HG03565 (cell line): Measurements from ENCODE around the gene PCP4L1.
A peak's percentile ranks its signal among the peaks of the same experiment; 100 is the strongest.
"Not testable (repeated sequence)": the region's sequence is repeated elsewhere in the genome, so short reads cannot be mapped to it uniquely, and the experiment has no call there.

Experiments used
- ATAC-seq: cut with Tn5 transposase; IDR thresholded peaks from one replicate; pipeline ENCODE4 v1.9.1; 2021; ENCODE audit warnings: mild to moderate bottlenecking, moderate library complexity; ENCODE audit not compliant: unreplicated experiment

PCP4L1 gene

DNA sequence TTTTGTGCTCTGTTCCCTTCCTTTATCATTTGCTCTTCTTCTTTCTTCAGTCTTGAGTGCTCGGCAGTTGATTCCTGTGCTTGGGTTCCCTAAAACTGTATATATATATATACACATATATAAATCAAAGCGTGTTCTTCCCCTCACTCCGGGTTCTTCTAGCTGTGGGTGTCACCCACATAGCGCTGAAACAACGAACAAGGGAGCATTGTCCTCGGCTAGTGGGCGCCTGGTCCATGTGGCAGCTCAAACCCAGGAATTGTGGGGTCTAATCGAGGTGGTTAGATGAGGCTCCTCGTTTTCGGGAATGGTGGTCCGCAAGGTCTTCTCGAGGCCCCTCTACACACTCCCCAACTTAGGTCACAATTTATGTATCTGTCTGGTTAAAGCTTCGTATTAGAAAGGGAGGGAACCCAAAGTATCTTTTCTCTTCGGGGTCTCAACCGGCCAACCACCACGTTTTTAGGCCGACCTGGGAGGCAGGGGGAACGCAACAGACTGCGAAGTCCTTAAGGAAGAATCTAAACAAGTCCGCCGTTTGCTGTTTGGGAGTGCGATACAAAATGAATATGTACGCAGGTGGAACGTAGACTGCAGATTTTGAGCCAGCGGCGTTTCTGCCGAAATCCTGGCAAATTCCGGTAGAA is 55.1 kb downstream of the PCP4L1 start:
- ATAC-seq = no peak

DNA sequence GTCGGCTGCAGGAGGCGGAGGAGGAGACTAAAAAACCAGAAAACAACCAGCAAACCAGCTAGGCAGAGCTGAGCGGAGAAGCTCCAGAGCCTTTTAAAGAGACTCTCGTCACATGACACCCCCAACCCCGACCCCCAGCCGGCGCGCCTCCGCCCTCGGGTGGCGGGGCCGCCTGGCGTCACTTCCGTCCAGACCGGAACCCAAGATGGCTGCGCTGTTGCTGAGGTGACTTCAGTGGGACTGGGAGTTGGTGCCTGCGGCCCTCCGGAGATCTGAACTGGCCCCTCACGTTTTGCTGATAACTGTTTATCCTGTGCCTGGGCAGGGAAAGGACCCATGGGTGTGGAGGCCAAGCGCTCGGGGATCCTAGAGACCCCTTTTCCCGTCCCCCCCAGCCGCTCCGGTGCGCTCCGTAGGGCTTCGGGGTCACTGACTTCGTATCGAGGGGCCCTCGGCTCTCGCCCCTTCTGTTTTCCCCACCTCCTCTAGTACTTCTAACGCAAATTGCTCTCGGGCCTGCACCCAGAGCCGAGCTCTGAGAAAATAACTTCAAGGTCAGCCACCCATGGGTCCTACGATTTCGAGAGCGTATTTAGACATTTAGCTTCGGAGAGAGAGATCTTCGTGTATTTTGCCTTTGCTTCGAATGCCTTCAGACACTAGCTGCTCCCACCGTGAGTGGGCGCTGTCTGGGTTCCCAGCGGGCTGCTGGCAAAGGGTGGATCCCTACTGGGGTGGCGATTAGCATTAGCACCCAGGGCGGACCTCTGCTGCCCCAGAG is 55.8 kb downstream of the PCP4L1 start, which contains the start of gene SDHC:
Gene SDHC (plus strand): TSS at position 181 of the 781 bp plus-strand sequence. CDS start 25 bp downstream, at position 206.
- peak; percentile 95 for ATAC-seq

DNA sequence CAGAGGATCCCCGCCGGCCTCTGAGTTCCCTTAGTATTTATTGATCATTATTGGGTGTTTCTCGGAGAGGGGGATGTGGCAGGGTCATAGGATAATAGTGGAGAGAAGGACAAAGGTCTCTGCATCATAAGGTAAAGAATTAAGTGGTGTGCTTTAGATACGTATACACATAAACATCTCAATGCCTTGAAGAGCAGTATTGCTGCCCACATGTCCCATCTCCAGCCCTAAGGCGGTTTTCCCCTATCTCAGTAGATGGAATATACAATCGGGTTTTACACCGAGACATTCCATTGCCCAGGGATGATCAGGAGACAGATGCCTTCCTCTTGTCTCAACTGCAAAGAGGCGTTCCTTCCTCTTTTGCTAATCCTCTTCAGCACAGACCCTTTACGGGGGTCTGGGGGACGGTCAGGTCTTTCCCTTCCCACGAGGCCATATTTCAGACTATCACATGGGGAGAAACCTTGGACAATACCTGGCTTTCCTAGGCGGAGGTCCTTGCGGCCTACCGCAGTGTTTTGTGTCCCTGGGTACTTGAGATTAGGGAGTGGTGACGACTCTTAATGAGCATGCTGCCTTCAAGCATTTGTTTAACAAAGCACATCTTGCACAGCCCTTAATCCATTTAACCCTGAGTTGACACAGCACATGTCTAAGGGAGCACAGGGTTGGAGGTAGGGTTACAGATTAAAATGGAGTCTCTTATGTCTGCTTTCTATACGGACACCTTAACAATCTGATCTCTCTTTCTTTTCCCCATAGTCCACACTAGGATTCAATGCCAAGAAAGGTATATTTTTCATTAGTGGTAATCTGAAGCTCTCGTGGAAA is 57.5 kb downstream of the PCP4L1 start:
- not testable (repeated sequence) for ATAC-seq

DNA sequence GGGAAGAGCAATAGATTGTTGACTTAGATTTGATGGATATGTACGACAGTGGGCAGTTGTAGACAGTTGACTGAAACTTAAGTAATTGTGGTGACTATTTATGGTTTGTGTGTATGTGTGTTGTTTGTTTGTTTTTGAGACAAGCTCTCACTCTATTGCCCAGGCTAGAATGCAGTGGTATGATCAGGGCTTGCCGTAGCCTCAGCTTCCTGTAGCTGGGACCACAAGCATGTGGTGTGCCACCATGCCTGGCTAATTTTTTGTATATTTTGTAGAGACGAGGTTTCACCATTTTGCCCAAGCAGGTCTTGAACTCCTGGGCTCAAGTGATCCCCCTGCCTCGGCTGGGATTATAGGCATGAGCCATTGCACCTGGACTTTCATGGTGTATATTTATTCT is 65.5 kb downstream of the PCP4L1 start:
- no peak for ATAC-seq

DNA sequence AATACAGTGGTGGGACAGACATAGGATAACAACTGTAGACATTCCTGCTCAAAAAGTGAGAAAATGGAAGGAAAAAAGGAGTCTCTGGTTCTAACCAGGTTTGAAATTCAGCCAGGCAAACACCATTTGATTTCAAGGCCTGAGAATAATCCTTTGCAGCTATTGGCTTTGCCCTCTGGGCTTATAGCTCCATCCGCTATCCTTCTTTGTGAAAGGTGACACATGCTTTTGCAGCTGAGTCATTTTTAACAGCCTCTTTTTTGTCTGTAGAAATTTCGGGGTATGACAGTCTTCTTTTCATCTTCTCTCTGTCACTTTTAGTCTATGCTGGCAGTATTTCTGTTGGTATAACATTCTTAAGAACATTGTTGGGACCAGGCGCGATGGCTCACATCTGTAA is 71.8 kb downstream of the PCP4L1 start:
- no peak for ATAC-seq

DNA sequence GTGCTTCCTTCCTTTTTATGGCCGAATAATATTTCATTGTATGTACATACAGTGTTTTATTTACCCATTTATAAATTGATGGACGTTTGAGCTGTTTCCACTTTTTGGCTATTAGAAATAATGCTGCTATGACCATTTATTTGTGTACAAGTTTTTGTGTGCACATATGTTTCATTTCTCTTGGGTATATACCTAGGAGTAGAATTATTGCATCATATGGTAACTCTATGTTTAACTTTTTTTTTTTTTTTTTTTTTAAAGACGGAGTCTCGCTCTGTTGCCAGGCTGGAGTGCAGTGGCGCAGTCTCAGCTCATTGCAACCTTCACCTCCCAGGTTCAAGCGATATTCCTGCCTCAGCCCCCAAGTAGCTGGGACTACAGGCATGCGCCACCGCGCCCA is 74.6 kb downstream of the PCP4L1 start:
- no peak for ATAC-seq
